Kidney epithelial cell (primary cell): ENCODE results near the gene LBHD2. TPM values are rescaled to one million over a fixed set of nuclear protein-coding genes. Genes with fewer than 3 reads are reported as not detected.
"Not testable (repeated sequence)": the region's sequence is repeated elsewhere in the genome, so short reads cannot be mapped to it uniquely, and the experiment has no call there.

ENCODE experiments used
- DNase-seq: peaks from one replicate; pipeline ENCODE4 v3.0.0-alpha.2; 2010; ENCODE audit warnings: low read depth
- H3K27me3 ChIP-seq: 2 replicates; pipeline ENCODE4 v1.6.0; 2011; ENCODE audit warnings: low read length; ENCODE audit not compliant: control insufficient read depth, insufficient read depth
- H3K36me3 ChIP-seq: 2 replicates; pipeline ENCODE4 v1.5.1; 2011; ENCODE audit warnings: low read length; ENCODE audit not compliant: control insufficient read depth, insufficient read depth
- H3K4me3 ChIP-seq: 2 replicates; pipeline ENCODE4 v1.5.1; 2011; ENCODE audit warnings: low read depth, mild to moderate bottlenecking, control low read depth, low read length
- CTCF ChIP-seq: IDR thresholded peaks from 2 replicates; pipeline ENCODE4 v1.5.1; 2011; ENCODE audit warnings: mild to moderate bottlenecking, moderate library complexity, low read length, control low read depth, inconsistent platforms; ENCODE audit not compliant: insufficient read depth, poor library complexity, severe bottlenecking
- total RNA-seq: library from RNA; depleted of rRNA; stranded (reverse); fragments of >200 nt; gene quantifications from 2 replicates; pipeline ENCODE4 v1.2.3, GENCODE V29; 2015

The LBHD2 gene
- total RNA-seq, result not detected in 2 replicates

DNA sequence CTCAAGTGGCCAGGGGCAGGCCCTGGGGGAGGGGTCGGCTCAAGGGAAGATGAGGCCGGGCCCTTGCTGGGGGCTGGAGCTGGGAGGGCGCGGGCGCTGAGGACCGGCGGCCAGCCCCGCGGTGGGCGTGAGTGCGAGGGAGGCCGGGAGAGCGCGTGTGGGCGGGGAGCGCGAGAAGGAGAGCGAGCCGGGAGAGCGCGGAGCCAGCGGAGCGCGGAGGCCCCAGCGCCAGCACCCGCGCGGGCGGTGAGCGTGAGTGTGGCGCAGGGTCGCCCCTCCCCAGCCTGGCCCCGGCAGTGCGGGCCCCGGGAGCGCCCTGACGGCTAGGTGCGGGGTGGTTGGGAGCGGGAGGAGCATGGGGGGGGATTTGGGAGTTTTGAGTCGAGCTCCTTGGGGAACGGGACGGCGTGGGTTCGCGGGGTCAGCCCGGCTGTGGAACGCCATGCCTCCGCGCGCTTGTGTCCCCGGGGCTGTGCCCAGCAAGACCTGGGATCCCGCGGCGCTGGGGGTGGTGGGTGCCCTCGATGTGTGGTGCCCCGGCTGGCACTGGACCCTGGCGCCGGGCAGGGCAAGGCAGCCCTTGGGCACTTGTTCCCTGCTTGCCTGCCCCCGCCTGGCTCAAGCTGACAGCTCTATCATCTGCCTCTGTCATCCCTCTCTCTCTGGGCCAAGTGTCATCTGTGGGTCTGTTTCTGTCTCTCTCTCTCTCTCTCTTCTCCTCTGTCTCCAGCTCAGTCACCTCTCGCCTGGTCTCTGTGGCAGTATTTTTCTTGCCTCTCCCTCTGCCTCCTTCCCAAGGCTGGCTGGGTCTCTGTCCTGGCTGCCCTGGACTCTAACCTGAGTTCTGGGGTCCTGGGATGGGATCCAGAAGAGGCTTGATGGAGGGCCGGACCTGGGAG is at the start of gene LBHD2:
Gene LBHD2, plus strand, starts transcription at position 190 of the 899 bp plus-strand sequence. CDS start 1,803 bp downstream, outside the sequence.
- Histone ChIP-seq H3K4me3 (no peak within 1 kb of the TSS), H3K36me3 (no peaks in the 10 kb centered on the region), H3K27me3 (peaks cover 27% of the 10 kb centered on the region)
- no peak for DNase-seq
- TF ChIP-seq CTCF, result no peak

GRCh38 chr14:103041464-103041863 is 42.5 kb upstream of the LBHD2 start:
- no peak for DNase-seq
- Histone ChIP-seq H3K27me3 (no peaks in the 10 kb centered on the region), H3K4me3 (no peak overlapping the region), H3K36me3 (peaks cover 1% of the 10 kb centered on the region)
- no peak for TF ChIP-seq CTCF

- Histone ChIP-seq H3K27me3 (no peaks in the 10 kb centered on the region), H3K4me3 (no peak overlapping the region), H3K36me3 (peaks cover 1% of the 10 kb centered on the region)
- DNase-seq, result no peak
- TF ChIP-seq CTCF, result no peak
Measured at GRCh38 chr14:103043257-103044015, 40.6 kb upstream of the LBHD2 start.

DNA sequence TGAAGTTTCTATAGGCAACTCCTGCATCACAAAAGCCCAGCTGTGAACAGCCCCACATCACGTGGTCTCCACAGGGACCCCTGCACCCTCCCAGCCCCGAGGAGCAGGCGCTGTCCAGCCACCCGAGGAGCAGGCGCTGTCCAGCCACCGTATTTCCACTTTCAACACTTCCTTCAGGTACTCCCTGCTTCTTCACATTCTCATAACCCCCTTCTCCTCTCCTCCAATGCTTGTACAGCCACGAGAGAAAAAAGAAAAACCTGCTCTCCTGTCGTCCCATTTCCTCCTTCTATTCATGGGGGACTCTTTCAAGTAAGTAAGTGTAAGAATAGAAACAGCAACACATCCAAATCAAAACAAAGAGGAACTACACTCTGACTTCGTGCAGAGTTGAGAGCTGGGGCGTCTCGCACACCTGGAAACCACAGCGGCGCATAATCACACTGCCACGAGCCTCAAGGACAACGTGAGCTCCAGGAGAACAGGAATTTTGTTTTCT is 38.6 kb upstream of the LBHD2 start:
- TF ChIP-seq CTCF, result no peak
- Histone ChIP-seq H3K4me3 (no peak overlapping the region), H3K36me3 (peaks cover 1% of the 10 kb centered on the region), H3K27me3 (no peaks in the 10 kb centered on the region)
- DNase-seq, result no peak

DNA sequence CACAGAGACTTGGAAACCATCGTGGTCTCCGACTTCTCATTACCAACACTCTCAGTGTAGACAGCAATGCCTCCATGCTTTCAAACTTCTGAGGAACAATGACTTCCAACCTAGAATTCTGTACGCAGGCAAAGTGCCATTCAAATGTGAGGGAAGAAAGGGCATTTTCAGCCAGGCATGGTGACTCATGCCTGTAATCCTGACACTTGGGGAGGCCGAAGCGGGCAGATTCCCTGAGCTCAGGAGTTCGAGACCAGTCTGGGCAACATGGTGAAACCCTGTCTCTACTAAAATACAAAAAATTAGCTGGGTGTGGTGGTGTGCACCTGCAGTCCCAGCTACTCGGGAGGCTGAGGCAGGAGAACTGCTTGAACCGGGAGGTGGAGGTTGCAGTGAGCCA is 36.6 kb upstream of the LBHD2 start:
- H3K36me3 ChIP-seq, H3K27me3 ChIP-seq, H3K4me3 ChIP-seq, DNase-seq: not testable (repeated sequence)

GRCh38 chr14:103050935-103051334 is 33.1 kb upstream of the LBHD2 start:
- Histone ChIP-seq H3K4me3 (no peak overlapping the region), H3K36me3 (no peaks in the 10 kb centered on the region), H3K27me3 (no peaks in the 10 kb centered on the region)
- DNase-seq, result no peak
- no peak for TF ChIP-seq CTCF
